WI38 (cell line): ENCODE results near the gene AGPAT1.
A peak's percentile ranks its signal among the peaks of the same experiment; 100 is the strongest.
"Not testable (repeated sequence)": the region's sequence is repeated elsewhere in the genome, so short reads cannot be mapped to it uniquely, and the experiment has no call there.

ENCODE experiments used
- H3K4me3 ChIP-seq: 2 replicates; pipeline ENCODE4 v1.5.1; 2011; ENCODE audit warnings: low read depth, mild to moderate bottlenecking, control low read depth, low read length
- CTCF ChIP-seq: IDR thresholded peaks from 2 replicates; pipeline ENCODE4 v1.5.1; 2012; ENCODE audit warnings: low read depth, mild to moderate bottlenecking, control low read depth, low read length

AGPAT1 gene

DNA sequence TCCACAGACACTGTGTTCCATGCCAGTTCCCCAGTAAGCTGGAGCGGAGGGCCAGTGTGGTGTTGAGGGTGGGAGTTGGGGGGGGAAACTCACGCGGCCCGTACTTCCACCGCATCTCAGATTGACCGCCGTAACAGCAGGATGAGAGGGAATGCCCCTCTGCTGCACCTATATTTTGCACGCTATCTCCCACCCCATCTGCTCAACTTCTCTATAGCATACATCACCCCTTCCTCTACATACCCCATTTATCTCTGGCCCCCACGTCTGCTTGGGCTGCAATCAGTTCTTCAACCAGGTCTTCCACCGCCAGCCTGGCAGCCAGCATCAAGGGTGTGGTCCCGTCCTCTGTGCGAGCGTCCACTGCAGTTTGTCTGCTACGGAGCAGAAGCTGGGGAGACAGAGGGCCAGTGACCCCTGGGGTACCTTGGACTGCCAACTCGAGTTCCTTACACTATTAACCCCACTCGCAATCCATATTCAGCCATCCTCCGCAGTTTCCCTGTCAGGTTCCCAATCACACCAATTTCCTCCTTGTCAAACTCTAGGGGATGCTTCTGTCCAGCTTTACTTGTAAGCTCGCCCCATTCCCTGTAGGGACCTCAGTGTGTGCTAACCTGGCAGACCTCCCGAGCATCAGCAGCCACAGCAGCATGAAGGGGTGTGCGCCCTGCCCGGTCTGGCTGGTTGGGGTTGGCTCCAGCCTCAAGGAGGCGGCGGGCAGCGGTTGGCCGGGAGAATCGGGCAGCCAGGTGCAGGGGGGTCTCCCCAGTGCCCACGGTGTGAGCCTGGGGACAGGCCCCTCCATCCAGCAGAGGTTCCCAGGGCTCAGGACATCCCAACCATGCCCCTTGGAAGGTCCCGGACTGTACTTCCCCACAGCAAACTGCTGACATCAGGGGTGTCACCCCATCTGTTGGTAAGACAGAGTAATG lies 21.1 kb upstream of the AGPAT1 start:
- peak overlapping the region; percentile 87 for H3K4me3 ChIP-seq
- TF ChIP-seq CTCF, result 0 out of 2 replicates have a peak, but pooled peaks have one; percentile 5

DNA sequence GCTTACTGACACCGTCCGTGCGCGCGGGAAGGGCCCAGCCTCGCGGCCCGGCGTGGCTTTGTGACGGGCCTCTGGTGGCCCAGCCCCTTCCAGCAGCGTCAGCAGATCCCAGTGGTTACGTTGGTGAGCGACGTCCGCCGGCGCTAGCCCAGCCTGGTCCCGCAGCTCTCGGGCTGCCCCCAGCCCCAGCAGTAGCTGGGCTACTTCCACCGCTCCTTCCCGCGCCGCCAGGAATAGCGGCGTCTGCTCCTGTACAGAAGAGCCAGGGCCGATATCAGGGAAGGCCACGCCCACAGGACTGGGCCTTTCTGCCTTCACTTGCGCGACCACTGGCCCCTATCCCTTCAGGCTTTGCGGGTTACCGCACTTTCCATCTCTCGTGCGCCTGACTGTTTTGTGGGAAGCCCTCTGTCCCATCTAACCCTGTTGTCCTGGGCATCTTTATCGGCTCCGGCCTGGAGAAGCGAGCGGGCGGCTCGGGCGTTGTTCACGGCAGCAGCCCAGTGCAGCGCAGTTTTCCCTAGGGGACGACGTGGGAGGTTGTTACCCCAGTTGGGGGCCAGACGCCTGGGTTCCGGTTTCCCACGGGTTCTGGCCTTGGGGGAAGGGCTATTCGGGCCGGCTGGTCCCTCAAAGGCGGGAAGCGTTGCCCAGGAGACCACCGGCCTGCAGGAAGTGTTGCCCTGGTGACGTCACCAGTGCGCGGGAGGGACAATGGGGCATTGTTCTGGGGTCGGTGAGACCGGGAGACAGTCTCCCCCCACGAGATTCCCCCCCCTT lies 20.2 kb upstream of the AGPAT1 start:
- no peak for TF ChIP-seq CTCF
- H3K4me3 ChIP-seq, result peak overlapping the region; percentile 87

DNA sequence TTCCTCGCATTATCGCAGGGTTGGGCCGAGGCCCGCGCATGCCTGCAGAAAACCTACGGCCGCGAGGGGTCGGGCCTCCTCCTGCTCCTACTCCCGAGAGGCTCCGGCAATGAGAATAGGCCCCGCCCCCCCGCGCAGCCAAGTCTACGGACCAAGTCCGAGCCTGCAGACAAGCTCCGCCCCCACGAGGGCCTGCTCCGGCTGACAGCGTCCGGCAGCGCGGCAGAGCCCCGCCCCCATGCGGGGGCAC lies 19.7 kb upstream of the AGPAT1 start:
- H3K4me3 ChIP-seq, result no peak overlapping the region; the same call in 1 of the 2 replicates
- peak; percentile 26; the same call in 1 of the 2 replicates for TF ChIP-seq CTCF

- TF ChIP-seq CTCF, result peak; percentile 45
- peak overlapping the region; percentile 46 for H3K4me3 ChIP-seq
Observed at GRCh38 chr6:32194825-32195651, 19.2 kb upstream of the AGPAT1 start.

- no peak for TF ChIP-seq CTCF
- no peak overlapping the region for H3K4me3 ChIP-seq
Observed at GRCh38 chr6:32194388-32194787, 18.5 kb upstream of the AGPAT1 start.

DNA sequence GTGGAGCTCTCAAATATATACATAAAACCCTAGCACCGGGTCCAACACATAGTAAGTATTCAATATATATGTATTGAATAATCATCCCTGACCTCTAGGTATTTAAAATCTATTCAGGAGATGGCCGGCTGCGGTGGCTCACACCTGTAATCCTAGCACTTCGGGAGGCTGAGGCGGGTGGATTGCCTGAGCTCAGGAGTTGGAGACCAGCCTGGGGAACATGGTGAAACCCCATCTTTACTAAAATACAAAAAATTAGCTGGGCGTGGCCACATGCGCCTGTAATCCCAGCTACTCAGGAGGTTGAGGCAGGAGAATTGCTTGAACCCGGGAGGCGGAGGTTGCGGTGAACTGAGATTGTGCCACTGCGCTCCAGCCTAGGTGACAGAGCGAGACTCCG lies 17.2 kb upstream of the AGPAT1 start:
- not testable (repeated sequence) for H3K4me3 ChIP-seq

GRCh38 chr6:32192608-32193039 lies 16.7 kb upstream of the AGPAT1 start, which contains the start of gene GPSM3:
TSS of gene GPSM3 (minus strand) at chr6:32192643. CDS start at chr6:32192513, 130 bp downstream.
- H3K4me3 ChIP-seq, result peak within 1 kb of the TSS; percentile 30; the same call in 1 of the 2 replicates

More at GRCh38 chr6:32192608-32193039, 16.7 kb upstream of the AGPAT1 start, which contains the start of gene GPSM3:
- no peak for TF ChIP-seq CTCF
